PC-3 (cell line): Measurements from ENCODE around the gene RTCB. TPM values are rescaled to one million over a fixed set of nuclear protein-coding genes. Genes with fewer than 3 reads are reported as not detected.

Experiments used
- ATAC-seq: fragments of 200-7000 bp; cut with Tn5 transposase; 2 replicates; pipeline ENCODE4 v1.9.1; 2020; ENCODE audit warnings: mild to moderate bottlenecking, moderate library complexity
- BruUV-seq: library from RNA; stranded (reverse); fragments of 400-500 nt; replicated peaks from 2 replicates; lab custom pipeline; 2021; lab: Mats Ljungman, UMichigan
- CTCF ChIA-PET: fragments of 300-600 bp; sonication (Branson Sonifier 250); formaldehyde crosslinking; loops from one replicate; lab custom pipeline; 2022; ENCODE audit warnings: antibody characterized with exemption; lab: Charles Lee
- POLR2A ChIA-PET: fragments of 300-600 bp; sonication (Branson Sonifier 250); formaldehyde crosslinking; loops from one replicate; lab custom pipeline; 2022; ENCODE audit warnings: antibody characterized with exemption; ENCODE audit not compliant: unreplicated experiment; lab: Charles Lee
- DNase-seq: peaks from one replicate; pipeline ENCODE4 v3.0.0-alpha.2; 2015
- H2AFZ ChIP-seq: fragments of 300-600 bp; sonication (generic); 2 replicates; pipeline ENCODE4 v1.6.0; 2016; ENCODE audit warnings: antibody characterized with exemption, low read length
- H3F3A ChIP-seq: fragments of 300-600 bp; sonication (generic); one replicate; pipeline ENCODE4 v1.6.0; 2017; ENCODE audit warnings: antibody characterized with exemption, low read length, control low read depth, mild to moderate bottlenecking; ENCODE audit not compliant: unreplicated experiment
- H3K27ac ChIP-seq: fragments of 300-600 bp; sonication (generic); 2 replicates; pipeline ENCODE4 v1.5.1; 2016; ENCODE audit warnings: mild to moderate bottlenecking, low read length
- H3K27me3 ChIP-seq: fragments of 300-600 bp; sonication (generic); 2 replicates; pipeline ENCODE4 v1.6.1; 2016; ENCODE audit warnings: low read length, mixed read lengths
- H3K36me3 ChIP-seq: fragments of 300-600 bp; sonication (generic); 2 replicates; pipeline ENCODE4 v1.6.1; 2016; ENCODE audit warnings: low read depth, mixed run types, low read length, mixed read lengths
- H3K4me1 ChIP-seq: fragments of 300-600 bp; sonication (generic); 2 replicates; pipeline ENCODE4 v1.5.1; 2016; ENCODE audit warnings: low read length; ENCODE audit not compliant: insufficient read depth
- H3K4me2 ChIP-seq: fragments of 300-600 bp; sonication (generic); 2 replicates; pipeline ENCODE4 v1.6.0; 2016; ENCODE audit warnings: low read length
- H3K4me3 ChIP-seq: fragments of 300-600 bp; sonication (generic); 2 replicates; pipeline ENCODE4 v1.5.1; 2016; ENCODE audit warnings: mild to moderate bottlenecking, low read length, mixed read lengths
- H3K79me2 ChIP-seq: fragments of 300-600 bp; sonication (generic); 2 replicates; pipeline ENCODE4 v1.6.1; 2017; ENCODE audit warnings: low read length, mixed read lengths
- H3K9ac ChIP-seq: fragments of 300-600 bp; sonication (generic); 2 replicates; pipeline ENCODE4 v1.6.0; 2016; ENCODE audit warnings: mild to moderate bottlenecking, low read length
- H3K9me2 ChIP-seq: fragments of 300-600 bp; sonication (generic); replicated peaks from 2 replicates; pipeline ENCODE4 v1.6.1; 2016; ENCODE audit warnings: mixed run types, low read length, mixed read lengths
- H3K9me3 ChIP-seq: fragments of 300-600 bp; sonication (generic); 2 replicates; pipeline ENCODE4 v1.6.1; 2016; ENCODE audit warnings: low read length, mixed read lengths
- H4K20me1 ChIP-seq: fragments of 300-600 bp; sonication (generic); 2 replicates; pipeline ENCODE4 v1.6.1; 2016; ENCODE audit warnings: low read length, mixed read lengths
- CTCF ChIP-seq: fragments of 300-600 bp; sonication (generic); conservative IDR thresholded peaks from 2 replicates; pipeline ENCODE4 v1.5.1; 2017; ENCODE audit warnings: antibody characterized with exemption, low read depth, mild to moderate bottlenecking, low read length
- EZH2 ChIP-seq: fragments of 300-600 bp; sonication (generic); IDR thresholded peaks from one replicate; pipeline ENCODE4 v1.6.1; 2017; ENCODE audit warnings: antibody characterized with exemption, mild to moderate bottlenecking, low read length; ENCODE audit not compliant: unreplicated experiment
- EZH2phosphoT487 ChIP-seq: fragments of 300-600 bp; sonication (generic); IDR thresholded peaks from 2 replicates; pipeline ENCODE4 v1.6.1; 2018; ENCODE audit warnings: mild to moderate bottlenecking, antibody characterized with exemption, low read length, borderline replicate concordance
- intact Hi-C: fragments of 100-400 bp; cut with micrococcal nuclease; formaldehyde crosslinking; loops from 2 replicates; pipeline ENCODE4 v1.9.0; 2023
- total RNA-seq: library from RNA; depleted of rRNA; stranded (reverse); fragments of >200 nt; gene quantifications from 2 replicates; pipeline ENCODE4 v1.2.3, GENCODE V29; 2014

Gene RTCB
- total RNA-seq, 1 experiment from 2014 or later: 146 TPM

DNA sequence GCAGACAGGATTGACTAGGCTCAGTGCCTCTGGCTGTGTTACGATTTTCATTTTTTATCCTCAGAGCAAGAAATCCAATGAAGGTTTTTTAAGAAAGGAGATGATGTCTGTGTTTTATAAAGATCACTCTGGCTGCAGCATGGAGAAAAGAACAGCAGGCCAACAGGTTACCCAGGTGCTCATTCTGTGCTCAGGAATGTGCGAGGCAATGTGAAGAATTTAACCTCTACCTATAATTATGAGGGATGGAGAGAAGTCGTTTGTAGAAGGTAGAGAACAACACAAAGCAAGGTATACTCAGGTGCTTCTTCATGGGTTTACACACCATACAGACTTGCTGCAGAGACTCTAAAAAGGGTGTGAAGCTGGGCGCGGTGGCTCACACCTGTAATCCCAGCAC lies 10.0 kb upstream of the RTCB start:
- intact Hi-C loops: no loop called here
- Histone ChIP-seq H3K27me3 (peaks cover 55% of the 10 kb centered on the region), H3K36me3 (no peaks in the 10 kb centered on the region), H3K79me2 (no peaks in the 10 kb centered on the region), H3K9ac (no peak overlapping the region), H3K4me3 (no peak overlapping the region), H2AFZ (no peak overlapping the region), H3K9me3 (no peaks in the 10 kb centered on the region), H3F3A (no peaks in the 10 kb centered on the region), H3K4me2 (no peak overlapping the region), H3K9me2 (no peaks in the 10 kb centered on the region), H3K27ac (no peak overlapping the region), H4K20me1 (no peaks in the 10 kb centered on the region), H3K4me1 (no peaks in the 10 kb centered on the region)
- no TSS peak for BruUV-seq
- CTCF ChIA-PET: no interaction called here
- TF ChIP-seq EZH2phosphoT487 (no peak), CTCF (no peak), EZH2 (no peak)
- DNase-seq: no peak
- ATAC-seq: no peak
- POLR2A ChIA-PET: no interaction called here

- H3K9me2 ChIP-seq: no peaks in the 10 kb centered on the region
- POLR2A ChIA-PET: no interaction called here
- no peak overlapping the region for H2AFZ ChIP-seq
- no peaks in the 10 kb centered on the region for H3K4me1 ChIP-seq
- H3K9ac ChIP-seq: no peak overlapping the region
- BruUV-seq: no TSS peak
- intact Hi-C loops: no loop called here
- H4K20me1 ChIP-seq: no peaks in the 10 kb centered on the region
- DNase-seq (no peak), ATAC-seq (no peak)
- no peak overlapping the region for H3K27ac ChIP-seq
- no peaks in the 10 kb centered on the region for H3K9me3 ChIP-seq
- H3K4me3 ChIP-seq: no peak overlapping the region
- no peaks in the 10 kb centered on the region for H3K36me3 ChIP-seq
- CTCF ChIA-PET: no interaction called here
- no peaks in the 10 kb centered on the region for H3F3A ChIP-seq
- TF ChIP-seq CTCF (no peak), EZH2 (no peak), EZH2phosphoT487 (no peak)
- H3K27me3 ChIP-seq: peaks cover 59% of the 10 kb centered on the region
- H3K4me2 ChIP-seq: no peak overlapping the region
- H3K79me2 ChIP-seq: no peaks in the 10 kb centered on the region
These were observed 9.4 kb upstream of the RTCB start for GRCh38 chr22:32421484-32421883.

DNA sequence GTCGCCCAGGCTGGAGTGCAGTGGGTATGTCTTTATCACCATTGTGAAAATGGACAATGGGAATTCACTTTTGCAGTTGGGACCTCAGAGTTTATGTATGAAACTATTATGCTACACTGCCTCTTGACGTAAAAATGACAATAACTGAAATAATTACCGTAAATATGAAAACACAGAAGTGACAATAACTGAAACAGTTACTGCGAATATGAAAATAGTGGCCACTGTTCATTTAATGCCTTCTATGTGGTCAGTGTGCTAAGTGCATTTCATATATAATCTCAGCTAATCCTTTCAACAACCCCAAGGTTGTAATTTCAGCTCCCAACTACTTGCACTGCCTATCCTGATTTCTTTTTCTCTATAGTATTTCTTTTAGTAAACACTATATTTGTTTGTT lies 5.9 kb upstream of the RTCB start:
- ChIA-PET CTCF (no interaction called here), POLR2A (no interaction called here)
- no peak for DNase-seq
- intact Hi-C loops: no loop called here
- no peaks in the 10 kb centered on the region for H3F3A ChIP-seq
- H3K27ac ChIP-seq: no peak overlapping the region
- H3K36me3 ChIP-seq: no peaks in the 10 kb centered on the region
- H2AFZ ChIP-seq: no peak overlapping the region
- no peak overlapping the region for H3K9ac ChIP-seq
- H3K4me1 ChIP-seq: no peaks in the 10 kb centered on the region
- TF ChIP-seq EZH2 (no peak), CTCF (no peak), EZH2phosphoT487 (no peak)
- peaks cover 51% of the 10 kb centered on the region for H3K27me3 ChIP-seq
- no peak overlapping the region for H3K4me3 ChIP-seq
- no peaks in the 10 kb centered on the region for H3K9me2 ChIP-seq
- no peak overlapping the region for H3K4me2 ChIP-seq
- ATAC-seq: no peak
- H3K9me3 ChIP-seq: no peaks in the 10 kb centered on the region
- no TSS peak for BruUV-seq
- H3K79me2 ChIP-seq: no peaks in the 10 kb centered on the region
- H4K20me1 ChIP-seq: no peaks in the 10 kb centered on the region
